SK-N-SH (cell line): ENCODE data around the gene ZNF143. TPM values are rescaled to one million over a fixed set of nuclear protein-coding genes. Genes with fewer than 3 reads are reported as not detected.

ENCODE experiments used
- CTCF ChIA-PET: fragments of 300-600, 350-600 bp; formaldehyde crosslinking; extraction: SDS; loops from one replicate; lab custom pipeline; 2021; lab: Yijun Ruan, JAX
- POLR2A ChIA-PET: fragments of 350-600 bp; sonication (Branson Sonifier 250); formaldehyde crosslinking; extraction: SDS; loops from one replicate; lab custom pipeline; 2020; ENCODE audit warnings: antibody characterized with exemption, inconsistent platforms; lab: Yijun Ruan, JAX
- DNase-seq: peaks from one replicate; pipeline ENCODE4 v3.0.0; 2012
- H2AFZ ChIP-seq: fragments of 200-600 bp; sonication (generic); 2 replicates; pipeline ENCODE4 v1.8.1; 2016; ENCODE audit warnings: antibody characterized with exemption, mild to moderate bottlenecking, low read depth
- H3F3A ChIP-seq: fragments of 200-600 bp; sonication (generic); replicated peaks from 2 replicates; pipeline ENCODE3; 2016; ENCODE audit warnings: antibody characterized with exemption, mild to moderate bottlenecking; ENCODE audit not compliant: insufficient read depth
- H3K27ac ChIP-seq, 2 experiments: fragments of 200-500 bp in 1 of 2; fragments of 200-600 bp in 1 of 2; sonication (Bioruptor generic) in 1 of 2; sonication (generic), shearing (Covaris generic) in 1 of 2; 2 replicates each; pipeline versions ENCODE4 v1.5.1 to v1.6.1; 2014 to 2016; ENCODE audit warnings: low read depth in 2 of 2, inconsistent platforms in 1 of 2, low read length in 1 of 2, mild to moderate bottlenecking in 1 of 2, mixed read lengths in 1 of 2
- H3K27me3 ChIP-seq: fragments of 200-600 bp; sonication (generic), shearing (Covaris generic); 2 replicates; pipeline ENCODE4 v1.6.1; 2016; ENCODE audit warnings: mixed run types; ENCODE audit not compliant: insufficient read depth
- H3K36me3 ChIP-seq, 2 experiments: fragments of 200-500 bp in 1 of 2; fragments of 200-600 bp in 1 of 2; sonication (Bioruptor generic) in 1 of 2; sonication (generic) in 1 of 2; replicated peaks in 1 of 2; 2 replicates each; pipeline versions ENCODE3 to v1.5.1; 2014 to 2016; ENCODE audit warnings: low read length in 1 of 2, mild to moderate bottlenecking in 1 of 2; ENCODE audit not compliant: insufficient read depth in 2 of 2, control insufficient read depth in 1 of 2
- H3K4me1 ChIP-seq, 2 experiments: fragments of 200-500 bp in 1 of 2; fragments of 200-600 bp in 1 of 2; sonication (Bioruptor generic) in 1 of 2; sonication (generic), shearing (Covaris generic) in 1 of 2; 2 replicates each; pipeline versions ENCODE4 v1.5.1 to v1.6.1; 2014 to 2016; ENCODE audit warnings: low read depth in 1 of 2, low read length in 1 of 2, mixed run types in 1 of 2; ENCODE audit not compliant: insufficient read depth in 2 of 2, control insufficient read depth in 1 of 2
- H3K4me2 ChIP-seq: fragments of 200-600 bp; sonication (generic), shearing (Covaris generic); 2 replicates; pipeline ENCODE4 v1.6.1; 2017; ENCODE audit warnings: mixed run types
- H3K4me3 ChIP-seq, 2 experiments: fragments of 200-500 bp in 1 of 2; fragments of 200-600 bp in 1 of 2; sonication (Bioruptor generic) in 1 of 2; sonication (generic), shearing (Covaris generic) in 1 of 2; 2 replicates each; pipeline versions ENCODE4 v1.5.1 to v1.8.1; 2014 to 2016; ENCODE audit warnings: low read depth in 2 of 2, inconsistent platforms in 1 of 2, low read length in 1 of 2, mild to moderate bottlenecking in 1 of 2, mixed read lengths in 1 of 2, moderate library complexity in 1 of 2
- H3K79me2 ChIP-seq: fragments of 200-600 bp; sonication (generic); 2 replicates; pipeline ENCODE4 v1.8.1; 2017; ENCODE audit warnings: mild to moderate bottlenecking; ENCODE audit not compliant: insufficient read depth
- H3K9ac ChIP-seq: fragments of 200-600 bp; sonication (generic); 2 replicates; pipeline ENCODE4 v1.6.1; 2017; ENCODE audit warnings: mixed run types
- H3K9me2 ChIP-seq: fragments of 200-600 bp; sonication (generic); 2 replicates; pipeline ENCODE4 v1.6.1; 2017; ENCODE audit warnings: mixed run types
- H3K9me3 ChIP-seq: fragments of 200-600 bp; sonication (generic); 2 replicates; pipeline ENCODE4 v1.6.1; 2017; ENCODE audit warnings: mixed run types, mild to moderate bottlenecking, moderate library complexity
- H4K20me1 ChIP-seq: fragments of 200-600 bp; sonication (generic); 2 replicates; pipeline ENCODE4 v1.6.1; 2017; ENCODE audit warnings: mild to moderate bottlenecking, mixed run types; ENCODE audit not compliant: insufficient read depth
- CHD2 ChIP-seq: fragments of 150-350 bp; IDR thresholded peaks from 2 replicates; pipeline ENCODE4 v1.6.1; 2018; ENCODE audit warnings: low read length; ENCODE audit not compliant: partially characterized antibody
- EP300 ChIP-seq, 2 experiments: IDR thresholded peaks; 2 replicates each; pipeline versions ENCODE4 v1.4.0 to v1.6.1; 2012; ENCODE audit warnings: borderline replicate concordance in 1 of 2, low read depth in 1 of 2, low read length in 1 of 2
- FOSL2 ChIP-seq: IDR thresholded peaks from 2 replicates; pipeline ENCODE4 v1.4.0; 2012; ENCODE audit warnings: low read depth, mild to moderate bottlenecking, moderate library complexity, borderline replicate concordance
- FOXM1 ChIP-seq: IDR thresholded peaks from 2 replicates; pipeline ENCODE4 v1.4.0; 2012; ENCODE audit warnings: low read depth, mild to moderate bottlenecking
- MAX ChIP-seq: IDR thresholded peaks from 2 replicates; pipeline ENCODE4 v1.4.0; 2012; ENCODE audit warnings: low read depth
- MEF2A ChIP-seq: IDR thresholded peaks from 2 replicates; pipeline ENCODE4 v1.4.0; 2012; ENCODE audit warnings: low read depth, borderline replicate concordance
- MXI1 ChIP-seq: IDR thresholded peaks from 2 replicates; pipeline ENCODE4 v1.6.1; 2012; ENCODE audit warnings: mild to moderate bottlenecking, low read depth, low read length, improper control_type of control experiment
- NRF1 ChIP-seq: IDR thresholded peaks from 2 replicates; pipeline ENCODE4 v1.6.1; 2012; ENCODE audit warnings: low read depth, mild to moderate bottlenecking, low read length
- POLR2AphosphoS5 ChIP-seq: IDR thresholded peaks from 2 replicates; pipeline ENCODE4 v1.6.1; 2012; ENCODE audit warnings: low read depth, low read length
- RAD21 ChIP-seq: IDR thresholded peaks from 2 replicates; pipeline ENCODE4 v1.6.1; 2012; ENCODE audit warnings: mild to moderate bottlenecking, low read length
- RCOR1 ChIP-seq: fragments of 150-350 bp; IDR thresholded peaks from 2 replicates; pipeline ENCODE4 v1.6.1; 2017; ENCODE audit warnings: antibody characterized with exemption, low read length
- RFX5 ChIP-seq: IDR thresholded peaks from 2 replicates; pipeline ENCODE4 v1.6.1; 2012; ENCODE audit warnings: mild to moderate bottlenecking, improper control_type of control experiment, low read length
- RXRA ChIP-seq: IDR thresholded peaks from 2 replicates; pipeline ENCODE4 v1.4.0; 2012; ENCODE audit warnings: low read depth, mild to moderate bottlenecking, borderline replicate concordance
- SIN3A ChIP-seq: IDR thresholded peaks from 2 replicates; pipeline ENCODE4 v1.6.1; 2012; ENCODE audit warnings: low read depth, mild to moderate bottlenecking, low read length, moderate library complexity, borderline replicate concordance
- TAF1 ChIP-seq: IDR thresholded peaks from 2 replicates; pipeline ENCODE4 v1.6.1; 2012; ENCODE audit warnings: low read depth, mild to moderate bottlenecking, low read length, moderate library complexity, borderline replicate concordance
- TEAD4 ChIP-seq: IDR thresholded peaks from 2 replicates; pipeline ENCODE4 v1.4.0; 2012; ENCODE audit warnings: mild to moderate bottlenecking, borderline replicate concordance; ENCODE audit not compliant: insufficient read depth
- USF1 ChIP-seq: IDR thresholded peaks from 2 replicates; pipeline ENCODE4 v1.4.0; 2012; ENCODE audit warnings: low read depth, borderline replicate concordance
- WGBS: methylation state at CpG from one replicate; pipeline ENCODE4 v1.1.6; 2017; ENCODE audit warnings: low lambda C conversion rate; 5-methylcytosine and 5-hydroxymethylcytosine counted together
- polyA plus RNA-seq, 3 experiments: library from polyadenylated mRNA; depleted of rRNA; stranded (reverse); fragments of >200 nt; gene quantifications; 2 replicates each; pipeline ENCODE4 v1.2.3, GENCODE V29; 2012
- TF ChIP-seq, protein P1 (sequence below): fragments of 150-350 bp; IDR thresholded peaks from 2 replicates; pipeline ENCODE4 v1.6.1; 2017; ENCODE audit warnings: antibody characterized with exemption, low read length, low read depth, borderline replicate concordance

ZNF143 gene
- polyA plus RNA-seq, 1 of the 3 experiments (the other 2 are of a cell fraction): 11.3 TPM

- TF ChIP-seq EP300 (IDR thresholded peaks at IDR 0.05; ENCODE audit: borderline replicate concordance in 1 of 2, low read depth in 1 of 2, low read length in 1 of 2) (no peak), POLR2AphosphoS5 (no peak)
Measured at GRCh38 chr11:9571071-9571762, 110.4 kb downstream of the ZNF143 start (continued).

- 0 out of 2 replicates have a peak overlapping the region, but pooled peaks have one; percentile 88 for H3K4me2 ChIP-seq
Measured at GRCh38 chr11:9571763-9572115, 110.9 kb downstream of the ZNF143 start.

More at GRCh38 chr11:9571763-9572115, 110.9 kb downstream of the ZNF143 start:
- Histone ChIP-seq H3K79me2 (peaks cover 36% of the 10 kb centered on the region), H3K9me3 (no peaks in the 10 kb centered on the region), H3K4me3 (no peak overlapping the region), H3K9me2 (no peaks in the 10 kb centered on the region), H3K27me3 (no peaks in the 10 kb centered on the region), H3K27ac (peak overlapping the region in 1 of 2 experiments; percentile 99; a peak in 1 of 4 replicates), H4K20me1 (no peaks in the 10 kb centered on the region), H3K9ac (no peak overlapping the region), H3F3A (peaks cover 14% of the 10 kb centered on the region), H2AFZ (no peak overlapping the region), H3K36me3 (peaks cover 6 to 8% of the 10 kb centered on the region in 2 experiments), H3K4me1 (peaks cover 6 to 22% of the 10 kb centered on the region in 2 experiments)
- no peak for DNase-seq
- no peak for TF ChIP-seq TAF1
- no peak for TF ChIP-seq FOXM1
- TF ChIP-seq SIN3A: no peak
- no peak for TF ChIP-seq MXI1
- TF ChIP-seq POLR2AphosphoS5: no peak
- TF ChIP-seq CHD2: no peak
- TF ChIP-seq USF1: no peak
- no peak for TF ChIP-seq RFX5
- TF ChIP-seq FOSL2: no peak
- no peak for TF ChIP-seq RXRA
- no peak for TF ChIP-seq MEF2A
- no peak for TF ChIP-seq RCOR1
- no peak for TF ChIP-seq TEAD4
- no peak for TF ChIP-seq RAD21
- no peak for TF ChIP-seq NRF1
- TF ChIP-seq MAX: no peak
- TF ChIP-seq, protein P1, sequence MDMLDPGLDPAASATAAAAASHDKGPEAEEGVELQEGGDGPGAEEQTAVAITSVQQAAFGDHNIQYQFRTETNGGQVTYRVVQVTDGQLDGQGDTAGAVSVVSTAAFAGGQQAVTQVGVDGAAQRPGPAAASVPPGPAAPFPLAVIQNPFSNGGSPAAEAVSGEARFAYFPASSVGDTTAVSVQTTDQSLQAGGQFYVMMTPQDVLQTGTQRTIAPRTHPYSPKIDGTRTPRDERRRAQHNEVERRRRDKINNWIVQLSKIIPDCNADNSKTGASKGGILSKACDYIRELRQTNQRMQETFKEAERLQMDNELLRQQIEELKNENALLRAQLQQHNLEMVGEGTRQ: no peak
- 100% methylated on average over 6 of the region's 6 CpGs for WGBS
- CTCF ChIA-PET: interaction anchor here (0.9 to 1.4 kb wide), 4 partner anchors 19 to 177 kb away, joined by 3 read pairs; no protein-coding TSS in a partner anchor
- POLR2A ChIA-PET: interaction anchor here (0.6 kb wide), 1 partner anchor 48 kb away, joined by 3 read pairs; no protein-coding TSS in a partner anchor
